ENCODE results near the gene IER5L.

IER5L gene

GRCh38 chr9:129177791-129178567, at the start of gene IER5L:
IER5L (minus strand) TSS chr9:129178261; CDS start chr9:129178052, 209 bp downstream.
- DNase-seq (ENCODE audit: low read depth in 2 of 2) = peak; percentile 88

DNA sequence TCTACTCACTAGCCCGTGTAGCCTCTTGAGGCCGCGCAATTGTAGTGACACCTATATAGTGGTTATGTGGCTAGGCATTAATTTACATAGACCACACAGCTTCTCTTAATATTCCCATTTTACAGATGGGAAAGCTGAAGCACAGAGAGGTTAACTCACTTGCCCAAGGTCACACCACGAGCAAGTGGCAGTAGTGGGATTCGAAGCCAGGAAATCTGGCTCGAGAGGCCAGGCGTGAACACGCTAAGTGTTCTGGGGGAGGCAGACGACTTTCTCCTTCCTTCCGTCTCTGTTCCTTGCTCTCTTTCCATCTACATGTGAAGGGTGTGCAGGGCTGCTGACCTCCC, 49.8 kb upstream of the IER5L start:
- DNase-seq (ENCODE audit: low read depth in 2 of 2) = no peak

- DNase-seq (ENCODE audit: low read depth in 2 of 2) = no peak
These were observed 47.8 kb upstream of the IER5L start for GRCh38 chr9:129225815-129226214.

DNA sequence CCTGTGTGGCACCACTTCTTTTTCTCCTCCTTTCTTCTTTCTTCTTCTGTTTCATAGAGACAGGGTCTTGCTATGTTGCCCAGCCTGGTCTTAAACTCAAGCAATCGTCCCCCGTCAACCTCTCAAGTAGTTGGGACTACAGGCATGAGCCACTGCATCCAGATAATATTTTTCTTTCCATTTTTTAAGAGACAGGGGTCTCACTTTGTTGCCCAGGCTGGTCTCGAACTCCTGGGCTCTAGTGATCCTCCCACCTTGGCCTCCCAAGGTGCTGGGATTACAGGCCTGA, 47.4 kb upstream of the IER5L start:
- no peak for DNase-seq (ENCODE audit: low read depth in 2 of 2)

DNA sequence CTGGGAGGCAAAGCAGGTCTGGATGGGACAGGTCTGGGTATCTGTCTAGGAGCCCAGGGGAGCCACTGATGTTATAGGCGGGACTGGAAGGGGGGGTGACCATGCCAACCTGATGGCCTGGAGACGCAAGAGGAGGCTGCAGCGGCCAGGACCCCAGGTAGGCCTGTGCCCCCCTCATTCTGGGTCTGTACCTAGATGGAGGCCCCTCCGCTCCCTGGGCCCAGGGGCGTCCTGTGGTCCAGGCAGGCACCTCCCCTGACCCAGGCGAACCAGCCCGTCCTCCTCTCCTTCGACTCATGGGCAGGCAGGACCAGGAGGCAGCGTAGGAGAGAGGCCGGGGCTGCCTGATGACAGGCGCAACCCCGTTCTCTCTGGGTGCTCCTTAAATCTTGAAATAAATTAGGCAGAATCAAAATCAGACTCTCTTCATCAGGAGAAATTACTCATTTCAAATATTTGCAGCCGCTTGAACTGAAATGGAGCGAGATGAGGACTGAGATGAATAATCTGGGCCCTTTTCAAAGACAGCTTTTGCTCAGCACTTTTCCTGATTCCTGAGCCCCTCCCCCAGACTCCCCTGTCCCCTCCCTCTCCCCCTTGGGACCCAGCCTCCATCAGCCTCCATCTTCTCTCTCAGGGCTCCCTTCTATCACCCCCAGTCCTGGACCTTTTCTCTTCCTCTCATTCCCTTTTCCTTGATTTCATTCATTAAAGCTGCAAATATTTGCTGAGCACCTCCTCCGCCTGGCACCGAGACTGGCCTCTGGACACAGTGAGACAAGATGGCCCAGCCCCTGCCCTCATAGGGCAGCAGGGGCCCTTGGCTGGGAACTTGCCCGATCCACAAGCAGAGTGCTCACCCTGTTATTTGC, 46.8 kb upstream of the IER5L start:
- no peak for DNase-seq (ENCODE audit: low read depth in 2 of 2)

DNA sequence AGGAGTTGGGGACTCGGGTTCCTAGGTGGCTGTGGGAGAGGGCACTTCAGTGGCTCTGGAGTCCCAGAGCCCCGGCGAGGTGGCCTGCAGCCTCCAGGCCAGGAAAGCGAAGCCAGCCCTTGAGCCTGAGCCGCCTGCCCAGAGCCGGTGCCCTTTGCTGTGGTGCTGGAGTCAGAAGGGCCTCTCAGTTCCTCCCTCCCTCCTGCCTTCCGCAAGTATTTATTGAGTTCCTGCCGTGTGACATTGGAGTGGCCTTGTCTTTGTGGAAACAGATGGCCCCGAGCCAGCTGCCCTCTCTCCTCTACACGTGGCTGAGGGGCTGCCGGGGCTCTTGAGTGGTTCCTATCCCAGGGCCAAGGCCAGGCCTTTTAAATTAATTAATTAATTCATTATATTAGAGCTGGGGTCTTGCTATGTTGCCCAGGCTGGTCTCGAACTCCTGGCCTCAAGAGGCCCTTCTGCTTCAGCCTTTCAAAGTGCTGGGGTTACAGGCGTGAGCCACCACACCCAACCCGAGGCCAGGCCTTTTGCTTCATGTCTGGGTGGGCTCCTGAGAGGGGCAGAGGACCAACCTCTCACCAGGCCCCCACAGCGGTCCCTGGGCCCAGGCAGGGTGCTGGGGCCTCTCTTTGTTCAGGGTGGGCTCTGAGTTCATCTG, 45.6 kb upstream of the IER5L start:
- DNase-seq (ENCODE audit: low read depth in 2 of 2) = no peak

DNA sequence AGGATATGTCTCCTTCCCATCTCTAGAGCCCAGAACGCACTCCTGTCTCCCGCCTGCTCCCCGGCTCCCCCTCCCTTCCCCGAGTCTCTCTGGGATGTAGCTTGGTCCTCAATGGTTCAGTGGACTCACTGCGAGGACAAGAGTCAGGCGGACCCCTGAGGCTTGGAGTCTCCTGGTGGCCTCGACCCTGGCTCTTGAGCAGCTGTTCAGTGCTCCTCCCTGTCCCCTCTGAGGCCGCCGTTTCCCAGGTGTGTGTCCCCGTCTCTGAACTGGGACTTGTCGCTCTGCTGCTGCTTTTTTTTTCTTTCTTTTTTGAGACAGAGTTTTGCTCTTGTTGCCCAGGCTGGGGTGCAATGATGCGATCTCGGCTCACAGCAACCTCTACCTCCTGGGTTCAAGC, 44.8 kb upstream of the IER5L start:
- DNase-seq (ENCODE audit: low read depth in 2 of 2) = no peak

- no peak for DNase-seq (ENCODE audit: low read depth in 2 of 2)
These were observed 44.0 kb upstream of the IER5L start for GRCh38 chr9:129221979-129222635.

GRCh38 chr9:129221233-129221632, 43.2 kb upstream of the IER5L start:
- DNase-seq (ENCODE audit: low read depth in 2 of 2) = no peak

DNA sequence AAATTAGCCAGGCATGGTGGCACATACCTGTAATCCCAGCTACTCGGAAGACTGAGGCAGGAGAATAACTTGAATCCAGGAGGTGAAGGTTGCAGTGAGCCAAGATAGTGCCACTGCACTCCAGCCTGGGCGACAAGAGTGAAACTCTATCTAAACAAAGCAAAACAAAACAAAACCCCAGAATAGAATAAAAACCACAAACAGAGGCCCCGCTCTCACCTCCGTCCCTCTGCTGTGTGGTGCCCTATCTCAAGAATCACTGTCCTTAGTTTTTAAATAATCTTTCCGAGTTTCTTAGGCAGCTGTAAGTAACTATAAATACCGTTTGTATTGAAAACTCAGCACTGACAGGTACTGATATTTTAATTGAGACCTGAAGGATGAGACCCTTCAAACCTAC, 42.7 kb upstream of the IER5L start:
- DNase-seq (ENCODE audit: low read depth in 2 of 2) = no peak

GRCh38 chr9:129218918-129219317, 40.9 kb upstream of the IER5L start:
- DNase-seq (ENCODE audit: low read depth in 2 of 2) = no peak

- no peak for DNase-seq (ENCODE audit: low read depth in 2 of 2)
These were observed 40.2 kb upstream of the IER5L start for GRCh38 chr9:129218272-129218625.

DNA sequence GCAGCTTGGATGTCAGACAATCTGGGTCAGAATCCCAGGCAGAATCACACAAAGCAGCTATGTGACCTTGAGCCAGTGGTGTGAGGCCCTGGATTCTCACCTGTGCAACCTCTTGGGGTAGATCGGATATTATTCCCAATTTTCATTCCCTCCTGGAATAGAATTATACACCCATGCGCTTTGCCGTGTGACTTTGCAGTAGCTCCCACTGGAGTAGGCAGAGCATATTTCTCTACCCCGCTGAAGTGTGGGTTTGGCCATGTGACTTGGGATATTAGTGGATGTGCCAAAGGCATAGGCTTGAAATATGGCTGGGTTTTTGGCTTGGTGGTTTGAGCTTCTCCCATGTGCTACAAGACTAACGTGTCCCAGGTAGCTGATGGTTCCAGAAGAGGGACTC, 35.5 kb upstream of the IER5L start:
- no peak for DNase-seq (ENCODE audit: low read depth in 2 of 2)

- no peak for DNase-seq (ENCODE audit: low read depth in 2 of 2)
These were observed 33.6 kb upstream of the IER5L start for GRCh38 chr9:129211686-129212085.

DNA sequence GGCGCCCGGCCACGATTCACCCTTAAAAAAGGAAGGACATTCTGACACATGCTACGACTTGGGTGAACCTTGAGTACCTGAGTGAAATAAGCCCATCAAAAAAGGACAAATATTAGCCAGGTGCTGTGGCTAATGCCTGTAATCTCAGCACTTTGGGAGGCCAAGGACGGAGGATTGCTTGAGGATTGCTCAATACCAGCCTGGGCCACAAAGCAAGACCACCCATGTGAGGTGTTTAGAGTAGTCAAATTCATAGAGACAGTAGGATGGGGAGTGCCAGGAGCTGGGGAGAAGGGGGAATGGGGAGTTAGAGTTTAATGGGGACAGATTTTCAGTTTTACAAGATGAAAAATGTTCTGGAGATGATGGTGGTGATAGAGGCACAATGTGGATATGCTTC, 32.1 kb upstream of the IER5L start:
- no peak for DNase-seq (ENCODE audit: low read depth in 2 of 2)

GRCh38 chr9:129209580-129209979, 31.5 kb upstream of the IER5L start:
- DNase-seq (ENCODE audit: low read depth in 2 of 2) = no peak

- no peak for DNase-seq (ENCODE audit: low read depth in 2 of 2)
These were observed 31.0 kb upstream of the IER5L start for GRCh38 chr9:129209109-129209508.

DNA sequence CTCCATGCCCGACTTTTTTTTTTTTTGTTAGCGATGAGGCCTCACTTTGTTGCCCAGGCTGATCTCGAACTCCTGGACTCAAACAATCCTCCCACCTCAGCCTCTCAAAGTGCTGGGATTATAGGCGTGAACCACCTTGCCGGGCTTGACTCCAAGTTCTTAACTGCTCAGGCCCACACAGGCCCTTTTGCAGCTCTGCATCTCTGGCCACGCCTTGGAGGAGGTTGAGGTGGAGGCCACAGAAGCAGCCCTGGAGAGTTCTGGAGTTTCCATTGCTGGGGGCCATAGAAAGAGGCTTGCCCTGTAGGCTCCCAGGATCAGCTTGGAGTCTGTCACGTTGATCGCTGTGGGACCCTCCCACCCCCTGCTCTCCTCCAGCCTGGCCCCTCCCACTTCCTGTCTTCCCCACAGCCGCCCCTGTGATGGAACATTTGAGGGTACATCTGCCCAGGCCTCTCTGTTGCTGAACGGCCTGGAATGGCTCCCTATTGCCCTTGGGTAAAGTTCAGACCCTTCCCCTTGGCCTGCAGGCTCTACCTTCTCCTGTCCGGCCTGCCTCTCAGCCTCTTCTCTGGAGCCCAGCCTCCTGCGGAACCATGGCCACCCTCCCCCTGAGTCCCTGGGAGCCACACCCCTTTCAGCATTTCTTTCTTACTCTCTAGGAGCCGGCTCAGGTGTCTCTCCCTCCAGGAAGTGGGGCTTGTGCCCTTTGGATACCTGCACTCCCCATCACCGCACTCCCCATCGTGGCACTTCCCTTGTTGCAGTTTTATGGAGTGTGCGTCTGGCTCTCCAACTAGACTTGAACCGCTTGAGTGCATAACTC, 30.4 kb upstream of the IER5L start:
- peak; percentile 32 to 48 for DNase-seq (ENCODE audit: low read depth in 2 of 2)

- no peak for DNase-seq (ENCODE audit: low read depth in 2 of 2)
These were observed 28.8 kb upstream of the IER5L start for GRCh38 chr9:129206905-129207304.

DNA sequence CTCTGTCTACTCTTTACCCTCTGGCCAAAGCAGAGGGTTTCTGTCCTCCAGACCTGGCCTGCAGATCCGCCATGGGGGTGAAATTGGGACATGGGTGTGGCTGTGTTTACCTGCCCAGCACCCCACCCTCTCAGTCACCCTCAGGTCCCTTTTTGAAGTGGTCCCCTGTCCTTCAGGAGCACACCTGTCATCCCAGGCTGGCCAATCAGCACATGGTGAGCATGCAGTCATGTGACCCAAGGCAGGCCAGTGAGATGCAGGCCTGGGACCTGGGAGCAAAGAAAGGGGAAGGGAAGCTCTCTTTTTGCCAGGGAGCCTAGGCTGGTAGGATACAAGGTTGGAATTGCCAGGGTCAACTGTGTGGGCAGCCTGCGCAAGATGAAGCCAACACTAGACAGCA, 28.3 kb upstream of the IER5L start:
- no peak for DNase-seq (ENCODE audit: low read depth in 2 of 2)

- DNase-seq (ENCODE audit: low read depth in 2 of 2) = no peak
These were observed 26.8 kb upstream of the IER5L start for GRCh38 chr9:129204840-129205239.

GRCh38 chr9:129203556-129203909, 25.5 kb upstream of the IER5L start:
- DNase-seq (ENCODE audit: low read depth in 2 of 2) = no peak
